HL-60/S4 (cell line): ENCODE measurements around the gene FGF19.

Experiments used
- in situ Hi-C: fragments of 300-500 bp; cut with MboI; formaldehyde crosslinking; loops from 2 replicates; pipeline ENCODE4 v1.14.3; 2022; ENCODE audit warnings: low sequenced_read_pairs

The FGF19 gene

GRCh38 chr11:69674886-69675714 is 28.7 kb downstream of the FGF19 start, which contains the start of gene LTO1:
Gene LTO1 (minus strand): TSS chr11:69675353. CDS start chr11:69675239, 114 bp downstream.
- in situ Hi-C loops, result no loop called here

- in situ Hi-C loops, result no loop called here
Measured at GRCh38 chr11:69674267-69674885, 29.4 kb downstream of the FGF19 start.

GRCh38 chr11:69671734-69672465 is 31.9 kb downstream of the FGF19 start:
- in situ Hi-C loops, result no loop called here

GRCh38 chr11:69670158-69670845 is 33.5 kb downstream of the FGF19 start:
- in situ Hi-C loops, result no loop called here

- in situ Hi-C loops, result loop anchor here (10.0 kb wide), 2 partner anchors 385 to 565 kb away; no protein-coding TSS in a partner anchor
Measured at GRCh38 chr11:69669486-69669885, 34.3 kb downstream of the FGF19 start.

- in situ Hi-C loops, result loop anchor here (10.0 kb wide), 2 partner anchors 383 to 563 kb away; no protein-coding TSS in a partner anchor
Measured at GRCh38 chr11:69667619-69668604, 35.9 kb downstream of the FGF19 start.

- in situ Hi-C loops, result loop anchor here (10.0 kb wide), 2 partner anchors 382 to 562 kb away; no protein-coding TSS in a partner anchor
Measured at GRCh38 chr11:69666752-69667536, 36.9 kb downstream of the FGF19 start.

- in situ Hi-C loops, result loop anchor here (10.0 kb wide), 2 partner anchors 381 to 561 kb away; no protein-coding TSS in a partner anchor
Measured at GRCh38 chr11:69666261-69666660, 37.6 kb downstream of the FGF19 start.

GRCh38 chr11:69665669-69666068 is 38.2 kb downstream of the FGF19 start:
- in situ Hi-C loops, result loop anchor here (10.0 kb wide), 2 partner anchors 381 to 561 kb away; no protein-coding TSS in a partner anchor

GRCh38 chr11:69664901-69665300 is 38.9 kb downstream of the FGF19 start:
- in situ Hi-C loops, result loop anchor here (10.0 kb wide), 2 partner anchors 380 to 560 kb away; no protein-coding TSS in a partner anchor

GRCh38 chr11:69664103-69664775 is 39.6 kb downstream of the FGF19 start:
- in situ Hi-C loops, result loop anchor here (10.0 kb wide), 2 partner anchors 379 to 559 kb away; no protein-coding TSS in a partner anchor

GRCh38 chr11:69663326-69663725 is 40.5 kb downstream of the FGF19 start:
- in situ Hi-C loops, result loop anchor here (10.0 kb wide), 2 partner anchors 379 to 559 kb away; no protein-coding TSS in a partner anchor

- in situ Hi-C loops, result loop anchor here (10.0 kb wide), 2 partner anchors 378 to 558 kb away; no protein-coding TSS in a partner anchor
Measured at GRCh38 chr11:69662806-69663205, 41.0 kb downstream of the FGF19 start.

GRCh38 chr11:69662021-69662698 is 41.7 kb downstream of the FGF19 start:
- in situ Hi-C loops, result loop anchor here (10.0 kb wide), 2 partner anchors 377 to 557 kb away; no protein-coding TSS in a partner anchor

- in situ Hi-C loops, result loop anchor here (10.0 kb wide), 2 partner anchors 377 to 557 kb away; no protein-coding TSS in a partner anchor
Measured at GRCh38 chr11:69661413-69661715, 42.5 kb downstream of the FGF19 start.

- in situ Hi-C loops, result loop anchor here (10.0 kb wide), 2 partner anchors 375 to 555 kb away; no protein-coding TSS in a partner anchor
Measured at GRCh38 chr11:69660001-69660500, 43.8 kb downstream of the FGF19 start.

GRCh38 chr11:69659591-69659990 is 44.2 kb downstream of the FGF19 start:
- in situ Hi-C loops, result no loop called here
